HG02571 (cell line): Measurements from ENCODE around the gene DDX5.

Source experiments
- ATAC-seq: cut with Tn5 transposase; IDR thresholded peaks from one replicate; pipeline ENCODE4 v1.9.1; 2021; ENCODE audit warnings: mild to moderate bottlenecking, moderate library complexity; ENCODE audit not compliant: unreplicated experiment

Gene DDX5

GRCh38 chr17:64448665-64449512 lies 57.2 kb downstream of the DDX5 start, which contains the start of gene MILR1:
Gene MILR1, plus strand, starts transcription at chr17:64449115. Its CDS starts 54 bp downstream, at chr17:64449169.
- no peak for ATAC-seq
